GM23248 (cell line): Measurements from ENCODE around the gene CAMK1. TPM values are rescaled to one million over a fixed set of nuclear protein-coding genes. Genes with fewer than 3 reads are reported as not detected.

Source experiments
- DNase-seq: peaks from one replicate; pipeline ENCODE4 v3.0.0-alpha.2; 2015
- H2AFZ ChIP-seq: fragments of 200-600 bp; sonication (generic); 2 replicates; pipeline ENCODE4 v1.6.1; 2016; ENCODE audit warnings: antibody characterized with exemption
- H3F3A ChIP-seq: fragments of 200-600 bp; sonication (generic); 2 replicates; pipeline ENCODE4 v1.6.1; 2016; ENCODE audit warnings: mild to moderate bottlenecking, antibody characterized with exemption, mixed run types; ENCODE audit not compliant: insufficient read depth
- H3K27ac ChIP-seq: fragments of 200-600 bp; sonication (generic); 2 replicates; pipeline ENCODE4 v1.5.1; 2016; ENCODE audit warnings: mild to moderate bottlenecking
- H3K27me3 ChIP-seq: fragments of 200-600 bp; sonication (generic); replicated peaks from 2 replicates; pipeline ENCODE4 v1.6.1; 2016; ENCODE audit warnings: mild to moderate bottlenecking; ENCODE audit not compliant: insufficient read depth
- H3K36me3 ChIP-seq: fragments of 200-600 bp; sonication (generic); 2 replicates; pipeline ENCODE4 v1.6.1; 2016; ENCODE audit warnings: low read depth, mild to moderate bottlenecking
- H3K4me1 ChIP-seq: fragments of 200-600 bp; sonication (generic); 2 replicates; pipeline ENCODE4 v1.6.1; 2016; ENCODE audit warnings: mild to moderate bottlenecking; ENCODE audit not compliant: insufficient read depth
- H3K4me2 ChIP-seq: fragments of 200-600 bp; sonication (generic); one replicate; pipeline ENCODE4 v1.6.1; 2016; ENCODE audit warnings: mild to moderate bottlenecking; ENCODE audit not compliant: unreplicated experiment
- H3K4me3 ChIP-seq: fragments of 200-600 bp; sonication (generic); 2 replicates; pipeline ENCODE4 v1.5.1; 2016; ENCODE audit warnings: mild to moderate bottlenecking
- H3K79me2 ChIP-seq: fragments of 200-600 bp; sonication (generic); 2 replicates; pipeline ENCODE4 v1.6.1; 2016; ENCODE audit warnings: mild to moderate bottlenecking; ENCODE audit not compliant: insufficient read depth
- H3K9ac ChIP-seq: fragments of 200-600 bp; sonication (generic); 2 replicates; pipeline ENCODE4 v1.6.1; 2016; ENCODE audit warnings: mild to moderate bottlenecking
- H3K9me2 ChIP-seq: fragments of 200-600 bp; sonication (generic); 2 replicates; pipeline ENCODE4 v1.6.1; 2016; ENCODE audit warnings: mixed run types, mild to moderate bottlenecking, moderate library complexity; ENCODE audit not compliant: insufficient read depth
- H3K9me3 ChIP-seq: fragments of 200-600 bp; sonication (generic); one replicate; pipeline ENCODE4 v1.6.1; 2017; ENCODE audit warnings: low read depth
- H4K20me1 ChIP-seq: fragments of 200-600 bp; sonication (generic); 2 replicates; pipeline ENCODE4 v1.6.0; 2016; ENCODE audit not compliant: insufficient read depth
- EZH2 ChIP-seq: fragments of 200-600 bp; sonication (generic); IDR thresholded peaks from 2 replicates; pipeline ENCODE4 v1.6.1; 2018; ENCODE audit warnings: antibody characterized with exemption, mild to moderate bottlenecking; ENCODE audit not compliant: insufficient read depth, poor library complexity, severe bottlenecking
- EZH2phosphoT487 ChIP-seq: fragments of 200-600 bp; sonication (generic); IDR thresholded peaks from 2 replicates; pipeline ENCODE4 v1.6.1; 2018; ENCODE audit warnings: antibody characterized with exemption, moderate library complexity, mild to moderate bottlenecking, low read depth; ENCODE audit not compliant: insufficient read depth
- WGBS, 2 experiments: methylation state at CpG; one replicate each; pipeline ENCODE4 v1.1.6; 2015 to 2017; ENCODE audit warnings: low lambda C conversion rate in 2 of 2, low coverage in 1 of 2; ENCODE audit errors: missing lambda C conversion rate in 2 of 2; 5-methylcytosine and 5-hydroxymethylcytosine counted together
- in situ Hi-C: fragments of 300-500 bp; cut with MboI; formaldehyde crosslinking; loops from 2 replicates; pipeline ENCODE4 v1.15.0; 2020
- polyA plus RNA-seq: library from polyadenylated mRNA; unstranded; fragments of >200 nt; fragmentation: Nextera tagmentation; extraction: Ambion mirVana; gene quantifications from 2 replicates; pipeline ENCODE4 v1.2.1, GENCODE V29; 2016
- total RNA-seq: library from RNA; depleted of rRNA; stranded (reverse); fragments of >200 nt; shearing (Covaris generic); gene quantifications from 2 replicates; pipeline ENCODE4 v1.2.3, GENCODE V29; 2014

The CAMK1 gene
- total and polyA plus RNA-seq, 2 experiments from 2014 or later, result 26.9 to 28.3 TPM

DNA sequence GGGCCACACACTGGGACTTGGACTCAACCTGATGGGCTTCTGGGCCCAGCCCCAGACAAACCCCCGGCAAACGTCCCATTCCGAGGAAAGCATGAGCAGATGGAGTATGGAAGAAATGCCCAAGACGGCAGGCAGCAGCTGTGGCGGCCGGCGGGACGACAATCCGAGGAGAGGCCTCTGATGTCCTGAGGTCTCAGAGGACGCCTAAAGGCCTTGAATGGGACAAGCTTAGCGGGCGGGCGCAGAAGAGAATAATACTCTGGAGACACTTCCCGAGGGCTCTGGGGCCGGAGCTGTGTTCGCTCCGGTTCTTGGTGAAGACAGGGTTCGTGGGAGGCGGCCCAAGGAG is 20.5 kb downstream of the CAMK1 start:
- Histone ChIP-seq H3K4me2 (peak overlapping the region; percentile 95), H3K9me2 (no peaks in the 10 kb centered on the region), H3K9ac (peak overlapping the region; percentile 85), H3K9me3 (no peaks in the 10 kb centered on the region), H3F3A (peaks cover 24% of the 10 kb centered on the region), H3K36me3 (peaks cover 22% of the 10 kb centered on the region; the same call in 1 of the 2 replicates), H3K27ac (peak overlapping the region; percentile 90), H3K79me2 (peaks cover 23% of the 10 kb centered on the region), H2AFZ (peak overlapping the region; percentile 87), H3K4me3 (peak overlapping the region; percentile 100), H3K27me3 (no peaks in the 10 kb centered on the region), H3K4me1 (peaks cover 16% of the 10 kb centered on the region; the same call in 1 of the 2 replicates), H4K20me1 (no peaks in the 10 kb centered on the region)
- no peak for DNase-seq
- 5 to 6% methylated on average over 19 of the region's 19 CpGs for WGBS, 2 experiments
- no peak for TF ChIP-seq EZH2phosphoT487
- TF ChIP-seq EZH2, result no peak
- in situ Hi-C loops, result no loop called here

DNA sequence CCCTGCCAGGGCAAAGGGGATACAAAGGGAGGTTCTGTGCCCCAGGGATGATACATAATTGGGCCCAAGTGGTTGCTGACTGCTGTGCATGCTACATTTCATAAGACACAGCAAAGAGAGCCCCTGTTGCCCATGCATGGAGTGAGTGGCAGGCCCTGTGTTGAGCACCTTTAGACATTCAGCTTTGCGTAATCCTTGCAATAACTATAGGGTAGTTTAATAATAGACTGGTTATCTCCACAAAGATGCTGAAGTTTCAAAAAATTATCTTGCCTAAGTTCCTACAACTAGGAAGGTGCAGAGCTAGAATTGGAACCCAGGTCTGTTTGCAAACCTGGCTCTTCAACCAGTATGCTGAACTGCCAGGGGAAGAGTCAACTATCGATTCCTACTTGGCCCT is 21.7 kb downstream of the CAMK1 start:
- DNase-seq, result no peak
- Histone ChIP-seq H3K9ac (no peak overlapping the region), H3K27ac (no peak overlapping the region), H3K4me1 (peaks cover 16% of the 10 kb centered on the region; the same call in 1 of the 2 replicates), H3F3A (peaks cover 24% of the 10 kb centered on the region), H4K20me1 (no peaks in the 10 kb centered on the region), H3K27me3 (no peaks in the 10 kb centered on the region), H3K79me2 (peaks cover 23% of the 10 kb centered on the region), H3K9me2 (no peaks in the 10 kb centered on the region), H3K9me3 (no peaks in the 10 kb centered on the region), H3K36me3 (peaks cover 34% of the 10 kb centered on the region; the same call in 1 of the 2 replicates), H3K4me3 (no peak overlapping the region), H2AFZ (no peak overlapping the region), H3K4me2 (no peak overlapping the region)
- TF ChIP-seq EZH2phosphoT487, result no peak
- no peak for TF ChIP-seq EZH2
- in situ Hi-C loops, result no loop called here
- 94 to 100% methylated on average over 2 of the region's 2 CpGs for WGBS, 2 experiments

DNA sequence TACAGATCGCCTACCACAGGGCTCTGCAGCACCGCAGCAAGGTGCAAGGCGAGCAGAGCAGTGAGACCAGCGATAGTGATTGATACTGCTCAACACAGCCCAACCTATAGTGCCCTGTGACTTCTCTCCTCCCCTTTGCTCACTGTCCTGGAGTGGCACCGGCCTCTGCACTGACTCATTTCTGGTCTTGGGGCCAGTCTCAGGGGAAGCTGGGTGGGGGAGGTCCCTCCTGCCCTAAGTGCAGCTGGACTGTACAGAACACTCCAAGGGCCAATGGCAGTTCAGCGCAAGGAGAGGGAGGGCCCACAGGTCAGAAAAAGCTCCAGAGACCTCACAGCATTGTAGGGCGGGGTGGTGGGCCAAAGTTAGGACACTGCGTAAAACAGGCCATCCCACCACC is 22.5 kb downstream of the CAMK1 start:
- Histone ChIP-seq H3K4me3 (no peak overlapping the region), H3K9ac (no peak overlapping the region), H4K20me1 (no peaks in the 10 kb centered on the region), H3K9me3 (no peaks in the 10 kb centered on the region), H3K4me2 (no peak overlapping the region), H3K27me3 (no peaks in the 10 kb centered on the region), H3K9me2 (no peaks in the 10 kb centered on the region), H2AFZ (no peak overlapping the region), H3K4me1 (peaks cover 16% of the 10 kb centered on the region; the same call in 1 of the 2 replicates), H3K27ac (peak overlapping the region; percentile 12; the same call in 1 of the 2 replicates), H3K79me2 (peaks cover 21% of the 10 kb centered on the region), H3F3A (peaks cover 24% of the 10 kb centered on the region), H3K36me3 (peaks cover 42% of the 10 kb centered on the region; the same call in 1 of the 2 replicates)
- WGBS, 2 experiments, result 79 to 82% methylated on average over 8 of the region's 8 CpGs
- TF ChIP-seq EZH2phosphoT487, result no peak
- no peak for TF ChIP-seq EZH2
- DNase-seq, result peak; percentile 63
- in situ Hi-C loops, result no loop called here

DNA sequence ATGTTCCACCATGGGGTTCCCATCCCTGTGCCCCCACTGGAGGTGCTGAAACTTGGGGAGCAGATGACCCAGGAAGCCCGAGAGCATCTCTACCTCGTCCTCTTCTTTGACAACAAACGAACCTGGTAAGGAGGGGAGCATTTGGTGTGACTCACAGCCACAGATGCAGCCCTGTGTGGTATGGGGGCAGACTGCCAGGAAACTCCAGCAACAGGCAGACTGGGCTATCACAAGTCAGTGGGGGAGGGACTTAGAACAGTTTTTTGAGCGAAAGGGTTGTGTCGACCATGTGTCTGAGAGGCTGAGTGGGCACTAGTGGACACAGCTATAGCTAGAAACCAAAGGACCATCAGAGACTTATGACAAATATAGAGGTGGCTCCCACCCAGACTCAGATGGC is 23.4 kb downstream of the CAMK1 start:
- peaks cover 24% of the 10 kb centered on the region for H3F3A ChIP-seq
- H3K27me3 ChIP-seq, result no peaks in the 10 kb centered on the region
- H4K20me1 ChIP-seq, result no peaks in the 10 kb centered on the region
- no peaks in the 10 kb centered on the region for H3K9me3 ChIP-seq
- H3K4me1 ChIP-seq, result peaks cover 16% of the 10 kb centered on the region; the same call in 1 of the 2 replicates
- 45 to 53% methylated on average over 5 of the region's 5 CpGs for WGBS, 2 experiments
- H3K9me2 ChIP-seq, result no peaks in the 10 kb centered on the region
- no peak overlapping the region for H3K9ac ChIP-seq
- H2AFZ ChIP-seq, result no peak overlapping the region
- H3K4me2 ChIP-seq, result no peak overlapping the region
- peak overlapping the region; percentile 12; the same call in 1 of the 2 replicates for H3K27ac ChIP-seq
- H3K4me3 ChIP-seq, result no peak overlapping the region
- peaks cover 48% of the 10 kb centered on the region; the same call in 1 of the 2 replicates for H3K36me3 ChIP-seq
- peaks cover 12% of the 10 kb centered on the region for H3K79me2 ChIP-seq
- in situ Hi-C loops, result no loop called here
- TF ChIP-seq EZH2phosphoT487, result no peak
- no peak for TF ChIP-seq EZH2
- DNase-seq, result peak; percentile 84

DNA sequence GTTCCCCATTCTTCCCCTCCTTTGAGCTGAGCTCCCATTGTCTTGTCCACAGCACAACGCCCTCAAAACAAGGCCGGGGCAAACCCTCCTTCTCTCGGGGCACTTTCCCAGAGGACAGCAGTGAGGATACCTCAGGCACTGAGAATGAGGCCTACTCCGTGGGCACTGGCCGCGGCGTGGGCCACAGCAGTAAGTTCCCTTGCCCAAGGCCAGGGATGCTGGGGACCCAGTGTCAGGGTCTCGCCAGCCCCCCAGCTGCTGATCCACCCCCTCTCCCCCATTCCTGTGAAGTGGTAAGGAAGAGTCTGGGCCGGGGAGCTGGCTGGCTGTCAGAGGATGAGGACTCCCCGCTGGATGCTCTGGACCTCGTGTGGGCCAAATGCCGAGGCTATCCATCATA is 24.2 kb downstream of the CAMK1 start:
- no peaks in the 10 kb centered on the region for H4K20me1 ChIP-seq
- H3K9me3 ChIP-seq, result no peaks in the 10 kb centered on the region
- peaks cover 4% of the 10 kb centered on the region for H3K79me2 ChIP-seq
- peaks cover 16% of the 10 kb centered on the region; the same call in 1 of the 2 replicates for H3K4me1 ChIP-seq
- no peak for DNase-seq
- no peaks in the 10 kb centered on the region for H3K9me2 ChIP-seq
- no peak overlapping the region for H3K9ac ChIP-seq
- H3K27ac ChIP-seq, result no peak overlapping the region
- H3K36me3 ChIP-seq, result peaks cover 48% of the 10 kb centered on the region; the same call in 1 of the 2 replicates
- H3K4me2 ChIP-seq, result no peak overlapping the region
- WGBS, 2 experiments, result 85 to 90% methylated on average over 12 of the region's 12 CpGs
- TF ChIP-seq EZH2phosphoT487 (no peak), EZH2 (no peak)
- H3K27me3 ChIP-seq, result no peaks in the 10 kb centered on the region
- H3F3A ChIP-seq, result peaks cover 24% of the 10 kb centered on the region
- in situ Hi-C loops, result no loop called here
- no peak overlapping the region for H2AFZ ChIP-seq
- no peak overlapping the region for H3K4me3 ChIP-seq
